Measurements from ENCODE around the gene ADAM12. TPM values are rescaled to one million over a fixed set of nuclear protein-coding genes. Genes with fewer than 3 reads are reported as not detected.

Gene ADAM12
- total and polyA plus RNA-seq, 2 experiments from 2014 or later = 0.13 to 0.87 TPM

DNA sequence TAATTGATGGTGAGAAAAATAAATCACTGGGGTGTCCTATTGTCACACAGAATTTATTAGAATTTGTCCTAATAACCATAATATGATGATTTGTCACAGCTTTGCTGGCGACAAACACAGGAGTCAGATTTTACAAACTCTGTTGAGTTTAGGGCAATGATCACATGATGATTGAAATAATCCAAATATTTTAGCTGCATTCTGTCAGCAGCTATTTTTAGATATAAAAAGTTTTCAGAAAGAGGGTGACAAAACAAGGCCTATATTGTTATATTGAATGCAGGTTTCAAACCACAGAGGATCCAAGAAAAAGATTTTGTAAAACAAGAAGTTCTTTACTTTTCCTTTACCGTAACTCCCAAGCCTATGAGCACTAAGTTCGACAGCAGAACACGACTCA is 178.8 kb downstream of the ADAM12 start:
- no peak for ATAC-seq
- no peak for DNase-seq (ENCODE audit: low spot score)
- Histone ChIP-seq H3K4me2 (no peak overlapping the region), H3K27me3 (ENCODE audit: insufficient read depth) (no peaks in the 10 kb centered on the region), H3K36me3 (ENCODE audit: insufficient read depth) (no peaks in the 10 kb centered on the region), H3K4me3 (no peak overlapping the region), H4K20me1 (replicated peaks; ENCODE audit: insufficient read depth) (no peaks in the 10 kb centered on the region), H3K27ac (ENCODE audit: low read depth) (no peak overlapping the region), H2AFZ (no peak overlapping the region), H3K9me2 (ENCODE audit: insufficient read depth) (0 out of 2 replicates have a peak, but pooled peaks cover 11% of the 10 kb centered on the region), H3F3A (replicated peaks; ENCODE audit: low read depth) (no peaks in the 10 kb centered on the region), H3K4me1 (ENCODE audit: insufficient read depth) (no peaks in the 10 kb centered on the region), H3K79me2 (replicated peaks; ENCODE audit: insufficient read depth) (no peaks in the 10 kb centered on the region)
- Mint-ChIP-seq H3K4me1 (no peaks in the 10 kb centered on the region), H3K27ac (no peak overlapping the region), H3K9me3 (no peaks in the 10 kb centered on the region; the same call in 2 of the 3 replicates), H3K4me3 (no peak overlapping the region), H3K36me3 (ENCODE audit: low read depth) (no peaks in the 10 kb centered on the region), H3K27me3 (ENCODE audit: insufficient read depth, low read depth, poor library complexity) (peaks cover 9% of the 10 kb centered on the region)
- TF ChIP-seq CREB1 (CRISPR knock-in tag; IDR thresholded peaks at IDR 0.05; ENCODE audit: low read depth) (no peak), NANOG (IDR thresholded peaks at IDR 0.05; ENCODE audit: borderline replicate concordance) (no peak), EZH2 (IDR thresholded peaks at IDR 0.05; ENCODE audit: low read depth, unreplicated experiment) (no peak), ZNF114 (CRISPR knock-in tag; IDR thresholded peaks at IDR 0.05) (no peak), STAT1 (IDR thresholded peaks at IDR 0.05; ENCODE audit: unreplicated experiment) (no peak), JUNB (IDR thresholded peaks at IDR 0.05; ENCODE audit: unreplicated experiment) (no peak)
- TF ChIP-seq, protein P1, sequence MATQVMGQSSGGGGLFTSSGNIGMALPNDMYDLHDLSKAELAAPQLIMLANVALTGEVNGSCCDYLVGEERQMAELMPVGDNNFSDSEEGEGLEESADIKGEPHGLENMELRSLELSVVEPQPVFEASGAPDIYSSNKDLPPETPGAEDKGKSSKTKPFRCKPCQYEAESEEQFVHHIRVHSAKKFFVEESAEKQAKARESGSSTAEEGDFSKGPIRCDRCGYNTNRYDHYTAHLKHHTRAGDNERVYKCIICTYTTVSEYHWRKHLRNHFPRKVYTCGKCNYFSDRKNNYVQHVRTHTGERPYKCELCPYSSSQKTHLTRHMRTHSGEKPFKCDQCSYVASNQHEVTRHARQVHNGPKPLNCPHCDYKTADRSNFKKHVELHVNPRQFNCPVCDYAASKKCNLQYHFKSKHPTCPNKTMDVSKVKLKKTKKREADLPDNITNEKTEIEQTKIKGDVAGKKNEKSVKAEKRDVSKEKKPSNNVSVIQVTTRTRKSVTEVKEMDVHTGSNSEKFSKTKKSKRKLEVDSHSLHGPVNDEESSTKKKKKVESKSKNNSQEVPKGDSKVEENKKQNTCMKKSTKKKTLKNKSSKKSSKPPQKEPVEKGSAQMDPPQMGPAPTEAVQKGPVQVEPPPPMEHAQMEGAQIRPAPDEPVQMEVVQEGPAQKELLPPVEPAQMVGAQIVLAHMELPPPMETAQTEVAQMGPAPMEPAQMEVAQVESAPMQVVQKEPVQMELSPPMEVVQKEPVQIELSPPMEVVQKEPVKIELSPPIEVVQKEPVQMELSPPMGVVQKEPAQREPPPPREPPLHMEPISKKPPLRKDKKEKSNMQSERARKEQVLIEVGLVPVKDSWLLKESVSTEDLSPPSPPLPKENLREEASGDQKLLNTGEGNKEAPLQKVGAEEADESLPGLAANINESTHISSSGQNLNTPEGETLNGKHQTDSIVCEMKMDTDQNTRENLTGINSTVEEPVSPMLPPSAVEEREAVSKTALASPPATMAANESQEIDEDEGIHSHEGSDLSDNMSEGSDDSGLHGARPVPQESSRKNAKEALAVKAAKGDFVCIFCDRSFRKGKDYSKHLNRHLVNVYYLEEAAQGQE (IDR thresholded peaks at IDR 0.05; ENCODE audit: unreplicated experiment) = no peak
- TF ChIP-seq, protein P2, sequence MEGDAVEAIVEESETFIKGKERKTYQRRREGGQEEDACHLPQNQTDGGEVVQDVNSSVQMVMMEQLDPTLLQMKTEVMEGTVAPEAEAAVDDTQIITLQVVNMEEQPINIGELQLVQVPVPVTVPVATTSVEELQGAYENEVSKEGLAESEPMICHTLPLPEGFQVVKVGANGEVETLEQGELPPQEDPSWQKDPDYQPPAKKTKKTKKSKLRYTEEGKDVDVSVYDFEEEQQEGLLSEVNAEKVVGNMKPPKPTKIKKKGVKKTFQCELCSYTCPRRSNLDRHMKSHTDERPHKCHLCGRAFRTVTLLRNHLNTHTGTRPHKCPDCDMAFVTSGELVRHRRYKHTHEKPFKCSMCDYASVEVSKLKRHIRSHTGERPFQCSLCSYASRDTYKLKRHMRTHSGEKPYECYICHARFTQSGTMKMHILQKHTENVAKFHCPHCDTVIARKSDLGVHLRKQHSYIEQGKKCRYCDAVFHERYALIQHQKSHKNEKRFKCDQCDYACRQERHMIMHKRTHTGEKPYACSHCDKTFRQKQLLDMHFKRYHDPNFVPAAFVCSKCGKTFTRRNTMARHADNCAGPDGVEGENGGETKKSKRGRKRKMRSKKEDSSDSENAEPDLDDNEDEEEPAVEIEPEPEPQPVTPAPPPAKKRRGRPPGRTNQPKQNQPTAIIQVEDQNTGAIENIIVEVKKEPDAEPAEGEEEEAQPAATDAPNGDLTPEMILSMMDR (conservative IDR thresholded peaks at IDR 0.05; ENCODE audit: low read depth in 2 of 2) = no peak
- TF ChIP-seq, protein P3, sequence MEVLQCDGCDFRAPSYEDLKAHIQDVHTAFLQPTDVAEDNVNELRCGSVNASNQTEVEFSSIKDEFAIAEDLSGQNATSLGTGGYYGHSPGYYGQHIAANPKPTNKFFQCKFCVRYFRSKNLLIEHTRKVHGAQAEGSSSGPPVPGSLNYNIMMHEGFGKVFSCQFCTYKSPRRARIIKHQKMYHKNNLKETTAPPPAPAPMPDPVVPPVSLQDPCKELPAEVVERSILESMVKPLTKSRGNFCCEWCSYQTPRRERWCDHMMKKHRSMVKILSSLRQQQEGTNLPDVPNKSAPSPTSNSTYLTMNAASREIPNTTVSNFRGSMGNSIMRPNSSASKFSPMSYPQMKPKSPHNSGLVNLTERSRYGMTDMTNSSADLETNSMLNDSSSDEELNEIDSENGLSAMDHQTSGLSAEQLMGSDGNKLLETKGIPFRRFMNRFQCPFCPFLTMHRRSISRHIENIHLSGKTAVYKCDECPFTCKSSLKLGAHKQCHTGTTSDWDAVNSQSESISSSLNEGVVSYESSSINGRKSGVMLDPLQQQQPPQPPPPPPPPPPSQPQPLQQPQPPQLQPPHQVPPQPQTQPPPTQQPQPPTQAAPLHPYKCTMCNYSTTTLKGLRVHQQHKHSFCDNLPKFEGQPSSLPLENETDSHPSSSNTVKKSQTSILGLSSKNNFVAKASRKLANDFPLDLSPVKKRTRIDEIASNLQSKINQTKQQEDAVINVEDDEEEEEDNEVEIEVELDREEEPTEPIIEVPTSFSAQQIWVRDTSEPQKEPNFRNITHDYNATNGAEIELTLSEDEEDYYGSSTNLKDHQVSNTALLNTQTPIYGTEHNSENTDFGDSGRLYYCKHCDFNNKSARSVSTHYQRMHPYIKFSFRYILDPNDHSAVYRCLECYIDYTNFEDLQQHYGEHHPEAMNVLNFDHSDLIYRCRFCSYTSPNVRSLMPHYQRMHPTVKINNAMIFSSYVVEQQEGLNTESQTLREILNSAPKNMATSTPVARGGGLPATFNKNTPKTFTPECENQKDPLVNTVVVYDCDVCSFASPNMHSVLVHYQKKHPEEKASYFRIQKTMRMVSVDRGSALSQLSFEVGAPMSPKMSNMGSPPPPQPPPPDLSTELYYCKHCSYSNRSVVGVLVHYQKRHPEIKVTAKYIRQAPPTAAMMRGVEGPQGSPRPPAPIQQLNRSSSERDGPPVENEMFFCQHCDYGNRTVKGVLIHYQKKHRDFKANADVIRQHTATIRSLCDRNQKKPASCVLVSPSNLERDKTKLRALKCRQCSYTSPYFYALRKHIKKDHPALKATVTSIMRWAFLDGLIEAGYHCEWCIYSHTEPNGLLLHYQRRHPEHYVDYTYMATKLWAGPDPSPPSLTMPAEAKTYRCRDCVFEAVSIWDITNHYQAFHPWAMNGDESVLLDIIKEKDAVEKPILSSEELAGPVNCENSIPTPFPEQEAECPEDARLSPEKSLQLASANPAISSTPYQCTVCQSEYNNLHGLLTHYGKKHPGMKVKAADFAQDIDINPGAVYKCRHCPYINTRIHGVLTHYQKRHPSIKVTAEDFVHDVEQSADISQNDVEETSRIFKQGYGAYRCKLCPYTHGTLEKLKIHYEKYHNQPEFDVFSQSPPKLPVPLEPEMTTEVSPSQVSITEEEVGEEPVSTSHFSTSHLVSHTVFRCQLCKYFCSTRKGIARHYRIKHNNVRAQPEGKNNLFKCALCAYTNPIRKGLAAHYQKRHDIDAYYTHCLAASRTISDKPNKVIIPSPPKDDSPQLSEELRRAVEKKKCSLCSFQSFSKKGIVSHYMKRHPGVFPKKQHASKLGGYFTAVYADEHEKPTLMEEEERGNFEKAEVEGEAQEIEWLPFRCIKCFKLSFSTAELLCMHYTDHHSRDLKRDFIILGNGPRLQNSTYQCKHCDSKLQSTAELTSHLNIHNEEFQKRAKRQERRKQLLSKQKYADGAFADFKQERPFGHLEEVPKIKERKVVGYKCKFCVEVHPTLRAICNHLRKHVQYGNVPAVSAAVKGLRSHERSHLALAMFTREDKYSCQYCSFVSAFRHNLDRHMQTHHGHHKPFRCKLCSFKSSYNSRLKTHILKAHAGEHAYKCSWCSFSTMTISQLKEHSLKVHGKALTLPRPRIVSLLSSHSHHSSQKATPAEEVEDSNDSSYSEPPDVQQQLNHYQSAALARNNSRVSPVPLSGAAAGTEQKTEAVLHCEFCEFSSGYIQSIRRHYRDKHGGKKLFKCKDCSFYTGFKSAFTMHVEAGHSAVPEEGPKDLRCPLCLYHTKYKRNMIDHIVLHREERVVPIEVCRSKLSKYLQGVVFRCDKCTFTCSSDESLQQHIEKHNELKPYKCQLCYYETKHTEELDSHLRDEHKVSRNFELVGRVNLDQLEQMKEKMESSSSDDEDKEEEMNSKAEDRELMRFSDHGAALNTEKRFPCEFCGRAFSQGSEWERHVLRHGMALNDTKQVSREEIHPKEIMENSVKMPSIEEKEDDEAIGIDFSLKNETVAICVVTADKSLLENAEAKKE (CRISPR knock-in tag; IDR thresholded peaks at IDR 0.05) = no peak
- TF ChIP-seq, protein P4, sequence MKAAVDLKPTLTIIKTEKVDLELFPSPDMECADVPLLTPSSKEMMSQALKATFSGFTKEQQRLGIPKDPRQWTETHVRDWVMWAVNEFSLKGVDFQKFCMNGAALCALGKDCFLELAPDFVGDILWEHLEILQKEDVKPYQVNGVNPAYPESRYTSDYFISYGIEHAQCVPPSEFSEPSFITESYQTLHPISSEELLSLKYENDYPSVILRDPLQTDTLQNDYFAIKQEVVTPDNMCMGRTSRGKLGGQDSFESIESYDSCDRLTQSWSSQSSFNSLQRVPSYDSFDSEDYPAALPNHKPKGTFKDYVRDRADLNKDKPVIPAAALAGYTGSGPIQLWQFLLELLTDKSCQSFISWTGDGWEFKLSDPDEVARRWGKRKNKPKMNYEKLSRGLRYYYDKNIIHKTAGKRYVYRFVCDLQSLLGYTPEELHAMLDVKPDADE (IDR thresholded peaks at IDR 0.05) = no peak
